AG09319 (cell line): ENCODE results near the gene CTXN1.

ENCODE experiments used
- DNase-seq: peaks from one replicate; pipeline ENCODE4 v3.0.0-alpha.2; 2010; ENCODE audit warnings: low read depth; ENCODE audit errors: extremely low read depth
- CTCF ChIP-seq: IDR thresholded peaks from 2 replicates; pipeline ENCODE4 v1.5.1; 2011; ENCODE audit warnings: low read depth, mild to moderate bottlenecking, inconsistent platforms, low read length, moderate library complexity

The CTXN1 gene

GRCh38 chr19:7913652-7914051 is 12.3 kb downstream of the CTXN1 start:
- DNase-seq: no peak
- TF ChIP-seq CTCF: no peak

- TF ChIP-seq CTCF: no peak
- no peak for DNase-seq
Observed at GRCh38 chr19:7912697-7913564, 13.0 kb downstream of the CTXN1 start.

- no peak for DNase-seq
- TF ChIP-seq CTCF: no peak
Observed at GRCh38 chr19:7912144-7912696, 13.7 kb downstream of the CTXN1 start.

GRCh38 chr19:7911508-7912143 is 14.3 kb downstream of the CTXN1 start:
- DNase-seq: no peak
- no peak for TF ChIP-seq CTCF

- TF ChIP-seq CTCF: no peak
- no peak for DNase-seq
Observed at GRCh38 chr19:7910321-7911161, 15.4 kb downstream of the CTXN1 start.

GRCh38 chr19:7909471-7910067 is 16.4 kb downstream of the CTXN1 start:
- no peak for DNase-seq
- no peak for TF ChIP-seq CTCF
